Stimulated activated CD4-positive, alpha-beta T cell treated with anti-CD3 and anti-CD28 coated beads, Interleukin-4, amount 100 ng/mL, for 48 hours (primary cell): ENCODE data around the gene G3BP1.
"Not testable (repeated sequence)": the region's sequence is repeated elsewhere in the genome, so short reads cannot be mapped to it uniquely, and the experiment has no call there.

Experiments used
- DNase-seq, 2 donors: peaks; one replicate each; pipeline ENCODE4 v3.0.0-alpha.2; 2020; ENCODE audit warnings: low read depth in 2 of 2

Gene G3BP1

DNA sequence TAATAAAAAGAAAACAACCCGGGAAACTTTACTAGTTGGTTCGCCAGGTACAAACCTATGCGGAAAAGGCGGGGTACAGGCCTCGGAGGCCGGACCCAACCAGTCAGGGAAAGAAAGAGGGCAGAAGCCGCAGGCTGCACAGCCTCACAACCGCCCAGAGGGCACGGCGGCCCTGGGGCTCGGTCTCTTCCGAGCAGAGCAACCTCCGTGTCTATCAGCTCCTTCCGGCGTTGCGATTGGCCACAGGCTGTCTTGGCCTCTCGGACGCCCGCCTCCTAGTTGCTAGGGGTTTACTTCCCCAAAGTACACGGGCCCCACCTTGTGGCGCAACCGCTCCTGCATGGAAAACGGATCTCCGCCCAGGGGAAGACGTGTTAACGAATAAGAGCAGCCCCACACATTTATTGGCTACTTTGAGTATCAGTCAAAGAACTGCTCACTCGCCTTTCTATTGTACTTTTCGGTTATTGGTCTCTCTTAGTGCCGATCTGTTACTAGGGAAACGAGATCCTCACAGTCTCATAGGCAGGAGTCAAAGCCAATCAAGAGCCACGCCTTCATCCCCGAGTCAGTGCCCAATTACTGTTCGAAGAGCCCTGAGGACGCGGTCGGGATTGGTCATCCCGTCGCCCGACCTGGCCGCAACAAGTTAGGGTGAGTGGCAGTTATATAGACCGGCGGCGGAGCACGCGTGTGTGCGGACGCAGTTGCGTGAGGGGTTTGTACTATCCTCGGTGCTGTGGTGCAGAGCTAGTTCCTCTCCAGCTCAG is at the start of gene G3BP1:
Gene G3BP1, plus strand, starts transcription at position 696 of the 770 bp plus-strand sequence. CDS start 14,667 bp downstream, outside the sequence.
- peak; percentile 95 to 99 for DNase-seq

DNA sequence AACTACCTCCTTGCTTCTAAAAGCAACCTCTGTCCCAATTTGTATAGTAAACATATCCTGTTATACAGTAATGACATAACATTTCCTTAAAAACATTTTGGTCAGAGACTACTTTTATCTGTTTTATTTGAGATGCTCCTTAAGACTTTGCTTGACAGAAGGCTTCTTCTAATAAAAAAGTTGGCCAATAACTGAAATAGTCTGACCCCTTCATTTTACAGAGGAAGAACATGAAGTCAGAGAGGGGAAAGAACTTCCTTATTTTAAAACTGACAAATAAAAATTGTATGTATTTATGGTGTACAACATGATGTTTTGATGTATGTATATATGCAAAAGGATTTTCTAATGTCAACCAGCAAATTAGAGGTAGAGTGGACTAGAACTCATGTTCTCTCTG is 49.2 kb upstream of the G3BP1 start:
- DNase-seq = no peak

DNA sequence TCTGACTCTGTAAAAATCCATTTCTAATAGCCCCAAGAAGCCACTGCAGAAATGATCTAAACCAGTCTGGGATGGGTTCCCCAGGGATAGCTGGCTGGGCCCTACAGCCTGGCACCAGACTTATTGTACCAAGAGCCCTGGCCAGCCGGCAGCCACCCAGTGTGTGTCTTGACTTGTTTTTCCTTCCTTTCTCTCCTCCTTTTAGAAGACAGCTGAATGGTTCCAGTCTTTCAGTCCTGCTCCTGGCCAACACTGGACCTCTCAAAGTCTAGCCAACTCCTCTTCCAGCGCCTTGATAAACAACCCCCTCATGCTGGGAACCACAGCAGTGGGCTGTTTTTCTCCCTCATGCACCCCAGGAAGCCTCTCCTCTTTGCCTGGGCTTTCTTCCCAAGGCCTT is 47.4 kb upstream of the G3BP1 start:
- DNase-seq = no peak

DNA sequence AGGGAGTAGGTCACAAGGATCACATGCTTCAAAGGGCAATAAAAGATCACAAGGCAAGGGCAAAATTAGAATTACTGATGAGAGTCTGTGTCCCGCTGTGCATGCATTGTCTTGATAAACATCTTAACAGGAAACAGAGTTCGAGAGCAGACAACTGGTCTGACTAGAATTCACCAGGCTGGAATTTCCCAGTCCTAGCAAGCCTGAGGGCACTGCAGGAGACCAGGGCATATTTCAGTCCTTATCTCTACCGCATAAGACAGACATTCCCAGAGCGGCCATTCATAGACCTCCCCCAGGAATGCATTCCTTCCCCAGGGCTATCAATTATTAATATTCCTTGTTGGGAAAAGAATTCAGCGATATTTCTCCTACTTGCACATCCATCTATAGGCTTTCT is 42.2 kb upstream of the G3BP1 start:
- DNase-seq = not testable (repeated sequence)

DNA sequence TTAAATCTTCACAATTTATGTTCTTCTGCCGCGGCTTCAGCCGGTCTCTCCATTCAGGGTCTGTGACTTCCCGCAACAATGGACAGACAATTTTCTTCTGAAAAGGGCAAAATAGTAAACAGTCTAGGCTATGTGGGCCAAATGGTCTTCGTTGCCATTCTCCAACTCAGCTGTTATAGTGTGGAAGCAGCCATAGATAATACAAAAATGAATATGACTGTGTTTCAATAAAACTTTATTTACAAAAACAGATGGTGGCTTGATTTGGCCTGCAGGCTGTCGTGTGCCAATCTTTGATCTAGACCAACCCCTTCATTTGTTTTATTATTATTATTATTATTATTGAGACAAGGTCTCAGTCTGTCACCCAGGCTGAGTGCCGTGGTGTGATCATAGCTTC is 41.4 kb upstream of the G3BP1 start:
- no peak for DNase-seq

DNA sequence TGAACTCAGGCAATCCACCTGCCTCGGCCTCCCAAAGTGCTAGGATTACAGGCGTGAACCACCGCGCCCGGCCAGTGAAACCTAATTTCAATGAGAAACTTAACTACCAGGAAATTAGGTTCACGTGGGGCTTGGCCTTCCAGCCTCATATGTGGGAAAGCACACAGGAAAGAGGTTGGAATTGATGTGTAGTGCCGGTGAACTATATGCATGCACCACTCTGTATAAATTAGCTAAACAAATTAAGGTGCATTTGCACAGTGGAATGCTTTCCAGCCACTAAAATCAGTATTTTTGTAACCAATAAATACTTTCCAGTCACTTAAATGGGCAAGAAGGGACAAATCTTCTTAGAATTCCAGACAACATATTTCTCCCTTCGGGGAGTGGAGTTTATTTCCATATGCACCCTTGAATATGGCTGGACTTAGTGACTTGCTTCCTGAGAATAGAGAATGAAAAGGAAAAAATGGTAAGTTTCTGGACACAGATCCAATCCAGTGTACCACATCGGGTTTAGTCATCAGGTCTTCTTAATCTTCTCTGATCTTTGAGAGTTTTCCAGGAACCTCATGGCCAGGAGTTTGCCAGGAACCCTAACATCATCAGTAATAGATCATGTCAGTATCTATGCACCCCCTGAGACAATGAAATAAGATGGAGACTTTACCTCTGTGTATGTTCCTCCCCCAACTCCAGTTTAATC is 38.2 kb upstream of the G3BP1 start:
- no peak for DNase-seq

DNA sequence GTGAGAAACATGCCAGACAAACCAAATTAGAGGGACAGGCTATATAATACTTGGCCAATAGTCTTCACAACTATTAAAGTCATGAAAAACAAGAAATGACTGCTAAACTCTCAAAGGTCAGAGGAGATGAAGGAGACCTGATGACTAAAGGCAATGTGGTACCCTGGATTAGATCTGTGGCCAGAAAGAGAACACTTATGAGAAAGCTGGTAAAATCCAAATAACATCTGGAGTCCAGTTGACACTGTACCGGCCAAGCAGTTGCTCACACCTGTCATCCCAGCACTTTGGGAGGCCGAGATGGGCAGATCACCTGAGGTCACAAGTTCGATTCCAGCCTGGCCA is 37.7 kb upstream of the G3BP1 start:
- no peak for DNase-seq

DNA sequence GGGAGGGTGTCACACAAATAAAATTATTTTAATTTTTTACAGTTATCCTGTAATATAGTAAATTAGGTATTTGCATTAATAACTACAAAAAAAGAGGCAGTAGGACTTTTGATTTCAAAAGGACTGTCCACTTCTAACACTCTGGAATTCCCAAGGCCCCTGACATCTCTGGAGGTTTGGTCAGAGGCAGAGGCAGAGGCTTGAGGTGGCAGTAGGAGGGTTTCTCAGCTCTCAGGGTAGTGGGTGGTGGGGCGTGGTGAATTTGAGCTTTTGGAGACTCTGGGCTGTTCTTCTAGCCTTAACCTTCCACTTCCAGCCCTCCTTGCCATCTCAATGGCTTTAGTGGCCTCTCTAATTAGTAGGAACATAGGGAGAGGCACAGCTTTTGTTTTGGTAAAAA is 36.1 kb upstream of the G3BP1 start:
- DNase-seq = no peak

DNA sequence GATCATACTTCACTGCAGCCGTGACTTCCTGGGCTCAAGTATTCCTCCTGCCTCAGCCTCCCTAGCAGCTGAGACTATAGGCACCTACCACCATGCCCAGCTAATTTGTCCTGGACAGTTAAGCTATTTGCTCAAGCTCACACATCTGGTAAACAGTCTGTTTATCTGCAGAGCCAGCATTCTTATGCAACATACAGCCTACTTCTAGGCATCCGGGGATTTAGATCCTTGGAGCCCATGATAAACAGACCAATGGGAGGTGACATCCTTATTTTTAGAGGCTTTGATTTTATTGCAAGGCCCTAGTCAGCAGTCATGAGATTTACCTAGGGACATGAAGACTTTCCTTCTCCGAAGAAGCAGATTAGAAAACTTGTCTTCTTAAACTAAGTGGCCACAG is 34.3 kb upstream of the G3BP1 start:
- no peak for DNase-seq

DNA sequence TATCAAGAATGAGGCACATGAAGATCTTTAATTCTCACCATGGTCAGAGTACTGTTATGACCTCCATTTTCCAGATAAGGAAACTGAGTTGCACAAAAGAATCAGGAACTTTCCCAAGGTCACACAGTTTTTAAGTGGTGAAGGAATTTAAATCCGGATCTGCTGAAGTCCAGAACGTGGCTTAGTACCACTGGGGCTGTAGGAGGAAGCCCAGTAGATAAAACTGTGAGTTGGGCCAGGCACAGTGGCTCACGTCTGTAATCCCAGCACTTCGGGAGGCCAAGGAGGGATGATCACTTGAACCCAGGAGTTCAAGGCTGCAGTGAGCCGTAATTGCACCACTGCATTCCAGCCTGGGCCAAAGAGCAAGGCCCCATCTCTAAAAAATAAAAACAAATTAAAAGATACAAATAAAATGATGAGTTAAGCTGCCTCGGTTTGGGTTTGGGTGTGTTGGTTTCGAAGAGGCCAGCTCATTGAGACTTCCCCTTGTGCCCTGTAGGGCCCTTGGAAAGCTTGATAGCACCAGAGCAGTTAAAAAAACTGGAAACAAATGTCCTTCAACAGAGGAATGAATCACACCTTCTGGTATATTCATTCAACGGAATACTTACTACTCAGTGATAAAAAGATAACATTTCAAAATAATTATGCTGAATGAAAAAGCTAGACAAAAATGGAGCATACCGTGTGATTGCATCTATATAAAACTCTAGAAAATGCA is 33.5 kb upstream of the G3BP1 start:
- DNase-seq = no peak

DNA sequence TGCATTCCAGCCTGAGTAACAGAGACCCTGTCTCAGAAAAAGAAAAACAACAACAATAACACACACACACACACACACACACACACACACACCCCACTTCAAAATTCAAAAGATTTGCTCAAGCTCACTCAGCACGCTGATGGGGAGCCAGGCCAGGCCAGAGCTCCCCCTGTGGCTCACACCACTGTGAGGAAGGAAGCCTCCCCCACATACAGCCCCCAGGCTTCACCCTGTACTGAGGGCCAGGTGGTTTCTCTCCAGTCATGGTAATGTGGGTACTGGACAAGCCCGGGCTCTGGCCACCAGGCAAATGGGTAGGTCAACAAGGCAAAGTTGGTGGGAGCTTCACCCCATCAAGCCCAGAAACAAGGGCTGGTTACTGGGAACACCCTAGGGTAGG is 32.4 kb upstream of the G3BP1 start:
- no peak for DNase-seq

DNA sequence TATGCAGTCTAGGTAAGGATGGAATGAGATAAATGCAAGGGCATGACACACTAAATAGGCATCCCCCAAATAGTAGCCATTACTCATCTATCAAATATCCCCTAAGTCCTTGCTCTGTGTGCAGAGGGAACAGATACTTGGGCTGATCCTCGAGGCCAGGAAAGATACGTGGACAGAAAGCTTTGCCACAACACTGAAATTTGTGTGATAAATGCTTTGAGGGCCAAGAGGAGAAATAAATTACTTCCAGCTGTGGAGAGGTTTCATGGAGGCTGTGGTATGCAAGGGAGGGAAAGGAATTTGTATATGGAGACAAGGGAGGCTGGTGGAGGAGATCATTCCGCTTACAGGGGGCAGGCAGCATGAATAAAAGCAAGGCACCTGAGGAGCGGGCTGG is 31.8 kb upstream of the G3BP1 start:
- no peak for DNase-seq

DNA sequence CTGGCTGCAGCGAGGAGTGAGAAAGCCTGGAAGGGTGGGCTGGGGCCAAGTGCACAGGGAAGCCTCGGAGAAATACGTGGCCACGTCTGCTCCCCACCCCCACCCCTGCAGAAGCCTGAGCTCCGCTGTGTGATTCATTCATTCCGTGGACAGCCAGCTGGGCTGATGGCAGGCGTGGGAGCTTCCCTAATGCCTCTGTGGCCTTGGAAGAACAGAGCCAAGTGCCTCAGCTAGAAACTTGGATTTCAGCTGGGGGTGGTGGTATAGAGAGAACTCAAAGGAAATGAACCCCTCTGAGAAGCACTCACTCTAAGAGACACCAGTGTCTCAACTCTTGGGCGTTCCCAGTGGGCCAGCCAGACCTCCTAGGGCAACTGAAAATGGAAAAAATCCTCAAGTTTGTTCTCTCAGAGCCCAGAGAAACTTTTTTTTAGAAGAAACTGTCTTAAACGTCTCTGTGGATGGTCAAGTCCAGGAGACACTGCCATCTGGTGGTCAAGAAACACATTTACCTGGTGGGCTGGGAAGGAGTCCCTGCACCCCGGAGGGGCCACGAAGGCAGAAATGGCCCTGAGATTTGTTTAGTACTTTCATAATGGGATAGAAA is 31.3 kb upstream of the G3BP1 start:
- peak in 1 of 2 donors; percentile 12 for DNase-seq

DNA sequence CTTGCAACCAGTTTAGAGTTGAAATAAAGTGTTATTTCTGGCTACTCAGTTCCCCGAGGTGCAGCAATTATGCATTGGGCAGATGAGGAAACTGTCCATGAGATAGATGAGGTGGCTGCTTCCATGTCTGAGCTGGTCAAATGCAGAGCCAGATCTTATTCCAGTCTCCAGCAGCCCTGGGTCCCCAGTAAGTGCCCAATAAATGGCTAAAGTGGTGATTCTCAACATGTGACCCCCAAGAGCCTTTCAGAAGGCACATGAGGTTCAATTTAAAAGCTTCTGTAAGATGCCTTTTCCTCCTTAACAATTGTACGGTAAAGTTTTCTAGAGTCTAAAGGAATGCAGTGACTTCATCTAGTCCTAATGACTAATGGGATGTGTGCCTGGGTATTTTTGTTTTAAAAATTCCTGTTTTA is 30.8 kb upstream of the G3BP1 start:
- DNase-seq = no peak

DNA sequence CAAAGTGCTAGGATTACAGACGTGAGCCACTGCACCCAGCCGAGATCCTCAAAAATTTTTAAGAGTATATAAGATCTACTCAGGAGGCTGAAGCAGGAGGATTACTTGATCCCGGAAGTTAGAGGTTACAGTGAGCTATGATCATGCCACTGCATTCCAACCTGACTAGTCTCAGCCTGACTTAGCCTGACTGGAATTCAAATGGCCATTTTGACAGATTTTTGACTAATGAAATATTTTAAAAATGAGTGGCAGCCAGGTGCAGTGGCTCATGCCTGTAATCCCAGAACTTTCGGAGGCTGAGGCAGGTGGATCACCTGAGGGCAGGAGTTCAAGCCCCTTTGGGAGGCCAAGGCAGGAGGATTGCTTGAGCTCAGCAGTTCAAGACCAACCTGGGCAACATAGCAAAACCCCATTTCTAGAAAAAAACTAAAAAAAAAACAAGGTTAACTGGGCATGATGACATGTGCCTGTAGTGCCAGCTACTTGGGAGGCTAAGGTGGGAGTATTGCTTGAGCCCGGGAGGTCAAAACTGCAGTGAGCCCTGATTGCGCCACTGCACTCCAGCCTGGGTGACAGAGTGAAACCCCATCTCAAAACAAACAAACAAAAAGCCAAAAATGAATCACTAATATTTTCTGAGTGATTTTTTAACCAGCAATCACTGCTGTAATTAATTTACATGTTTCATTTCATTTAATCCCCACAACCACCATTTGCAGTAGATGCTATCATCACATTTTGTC is 29.9 kb upstream of the G3BP1 start:
- DNase-seq = no peak

DNA sequence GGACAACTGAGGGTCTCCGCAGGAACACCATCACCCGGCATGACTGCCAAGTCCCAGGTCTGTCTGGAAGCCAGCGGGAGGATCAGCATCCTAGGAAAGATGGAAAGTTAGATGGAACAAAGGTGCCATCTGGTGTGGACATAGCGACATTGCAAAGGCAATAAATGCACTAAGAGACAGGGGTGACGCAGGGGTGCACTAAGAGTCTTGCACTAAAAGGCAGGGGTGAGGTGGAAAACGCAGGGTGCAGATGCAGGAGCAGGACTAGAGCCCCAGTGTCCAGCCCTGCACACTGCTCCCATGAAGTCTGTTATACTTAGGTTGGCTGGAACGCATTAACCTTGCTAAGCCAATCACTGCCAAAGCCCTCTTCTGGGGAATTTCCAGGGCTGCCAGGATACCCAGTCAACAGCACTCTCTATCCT is 28.9 kb upstream of the G3BP1 start:
- no peak for DNase-seq

DNA sequence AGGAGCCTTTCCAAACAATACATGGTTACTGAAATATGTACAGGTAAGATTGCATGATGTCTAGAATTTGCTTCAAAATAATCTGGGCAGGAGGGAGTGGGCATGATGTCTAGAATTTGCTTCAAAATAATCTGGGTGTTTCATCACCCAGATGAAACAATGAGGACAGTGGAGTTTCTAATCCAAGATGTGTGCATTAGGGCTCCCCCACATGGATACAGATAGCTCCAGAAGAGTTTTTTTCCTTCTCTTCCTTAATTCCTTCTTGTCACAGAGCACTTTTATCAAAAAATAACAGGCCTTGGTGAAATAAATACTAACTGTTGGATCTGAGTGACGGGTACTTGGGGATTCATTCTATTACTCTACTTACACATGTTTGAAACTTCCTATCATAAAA is 28.2 kb upstream of the G3BP1 start:
- no peak for DNase-seq

DNA sequence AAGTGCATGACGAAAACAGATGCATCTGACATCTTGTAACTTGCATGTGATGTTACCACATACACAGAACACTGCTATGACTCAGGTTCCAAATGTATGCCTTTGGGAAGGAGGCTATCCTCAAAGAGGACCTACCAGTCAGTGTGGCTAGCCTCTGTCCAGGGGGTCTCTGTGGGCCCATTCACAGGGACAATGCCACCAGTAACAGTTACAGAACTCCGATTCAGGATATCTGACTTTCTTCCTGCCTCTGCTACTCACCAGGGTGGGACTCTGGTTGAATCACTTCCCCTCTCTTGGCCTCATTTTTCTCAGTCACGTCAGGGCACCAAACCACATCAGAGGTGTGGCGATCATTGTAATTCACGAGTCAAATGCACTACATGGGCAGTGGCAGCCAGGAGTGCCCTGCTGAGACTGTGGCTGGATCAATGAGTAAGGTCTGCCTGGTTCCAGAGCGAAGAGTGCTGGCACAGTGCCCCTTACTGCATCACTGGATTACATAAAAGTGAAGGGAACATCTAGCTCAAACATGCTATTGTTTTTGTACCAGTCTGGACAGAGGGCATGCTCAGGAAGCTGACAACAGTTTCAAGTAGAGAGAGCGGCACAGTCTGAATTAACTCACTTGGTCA is 26.6 kb upstream of the G3BP1 start:
- no peak for DNase-seq

DNA sequence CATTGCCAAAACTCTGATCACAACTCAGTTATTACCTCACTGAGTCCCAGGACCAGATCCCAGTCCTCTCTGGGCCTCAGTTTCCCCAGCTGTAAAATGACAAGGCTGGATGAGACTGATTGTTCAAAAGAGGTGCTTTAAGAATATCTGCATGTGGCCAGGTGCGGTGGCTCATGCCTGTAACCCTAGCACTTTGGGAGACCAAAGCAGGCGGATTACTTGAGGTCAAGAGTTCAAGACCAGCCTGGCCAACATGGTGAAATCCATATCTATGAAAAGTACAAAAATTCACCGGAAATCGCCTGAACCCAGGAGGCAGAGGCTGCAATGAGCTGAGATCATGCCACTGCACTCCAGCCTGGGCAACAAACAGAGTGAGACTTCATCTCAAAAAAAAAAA is 21.6 kb upstream of the G3BP1 start:
- DNase-seq = no peak

DNA sequence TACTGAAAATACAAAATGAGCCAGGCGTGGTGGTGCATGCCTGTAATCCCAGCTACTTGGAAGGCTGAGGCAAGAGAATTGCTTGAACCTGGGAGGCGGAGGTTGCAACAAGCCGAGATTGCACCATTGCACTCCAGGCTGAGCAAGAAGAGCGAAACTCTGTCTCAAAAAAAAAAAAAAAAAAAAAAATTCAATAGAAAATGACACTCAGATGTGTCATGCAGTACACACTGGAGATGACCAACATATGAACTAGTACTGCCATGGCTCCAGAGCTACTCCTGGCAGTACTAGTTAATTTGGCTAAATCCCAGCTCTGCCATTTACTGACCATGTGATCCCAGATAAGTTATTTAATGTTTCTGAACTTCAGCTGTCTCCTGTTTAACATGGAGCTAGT is 20.7 kb upstream of the G3BP1 start:
- no peak for DNase-seq

DNA sequence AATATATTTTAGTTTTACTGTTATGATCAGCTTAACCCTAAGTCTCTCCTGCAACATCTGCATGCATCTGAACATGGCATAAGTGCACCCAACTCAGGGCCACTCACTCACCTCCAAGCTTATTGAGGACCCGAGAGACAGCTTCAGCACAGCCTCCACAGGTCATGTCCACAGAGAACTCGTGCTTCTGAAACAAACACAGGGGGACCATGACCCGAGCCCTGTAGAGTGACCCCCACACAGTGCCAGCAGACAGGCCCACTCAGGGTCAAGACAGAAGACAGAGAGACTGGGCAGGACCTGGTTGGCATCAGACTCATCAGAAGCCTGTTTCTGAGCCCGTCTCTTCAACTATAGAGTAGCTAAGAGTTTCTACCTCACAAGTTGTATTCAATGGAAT is 20.2 kb upstream of the G3BP1 start:
- DNase-seq = no peak
